Measurements from ENCODE around the gene OLFML1.

OLFML1 gene

DNA sequence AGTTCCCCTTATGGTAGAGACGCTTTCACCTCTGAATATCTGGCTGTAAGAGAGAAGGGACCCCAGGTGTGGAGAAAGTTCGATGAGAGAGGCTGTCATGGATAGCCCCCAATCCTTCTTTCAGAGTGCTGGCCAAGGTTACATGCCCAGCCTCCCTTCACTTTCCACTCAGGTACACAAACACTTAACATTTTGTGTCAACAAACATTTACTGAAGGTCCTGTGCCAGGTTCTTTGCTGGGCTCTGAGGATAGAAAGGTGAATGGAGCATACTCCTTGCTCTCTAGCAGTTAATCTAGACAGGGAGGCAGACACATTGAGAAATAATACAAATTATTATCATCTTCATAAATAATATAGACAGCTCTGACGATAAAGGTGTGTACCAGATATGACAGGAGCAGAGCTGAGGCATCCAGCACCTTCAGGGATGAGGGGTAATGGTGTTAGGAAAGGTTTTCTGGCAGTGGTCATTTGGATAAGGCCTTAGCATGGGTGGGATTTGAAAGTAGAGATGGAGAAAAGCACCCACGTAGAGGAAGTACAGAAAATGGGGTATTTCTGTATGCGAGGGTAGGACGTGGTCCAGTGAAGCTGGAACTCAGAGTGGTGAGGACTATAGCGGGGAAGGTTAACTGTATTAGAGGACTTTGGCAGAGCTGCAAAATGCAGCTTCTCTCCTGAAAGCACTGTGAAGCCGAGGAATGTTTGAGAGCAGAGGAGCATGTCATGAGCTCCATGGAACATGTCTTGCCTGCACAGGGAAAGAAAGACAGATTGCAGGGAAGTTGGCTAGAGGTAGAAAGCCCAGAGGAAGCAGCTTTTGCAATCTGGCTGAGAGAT is 48.1 kb downstream of the OLFML1 start:
- peak overlapping the region; percentile 52 for H3K27ac ChIP-seq
- no peak for TF ChIP-seq CTCF (conservative IDR thresholded peaks at IDR 0.05)
- TF ChIP-seq ZFX (IDR thresholded peaks at IDR 0.05), result no peak

- peak overlapping the region; percentile 52 for H3K27ac ChIP-seq
Observed at GRCh38 chr11:7534042-7534378, 48.7 kb downstream of the OLFML1 start.

DNA sequence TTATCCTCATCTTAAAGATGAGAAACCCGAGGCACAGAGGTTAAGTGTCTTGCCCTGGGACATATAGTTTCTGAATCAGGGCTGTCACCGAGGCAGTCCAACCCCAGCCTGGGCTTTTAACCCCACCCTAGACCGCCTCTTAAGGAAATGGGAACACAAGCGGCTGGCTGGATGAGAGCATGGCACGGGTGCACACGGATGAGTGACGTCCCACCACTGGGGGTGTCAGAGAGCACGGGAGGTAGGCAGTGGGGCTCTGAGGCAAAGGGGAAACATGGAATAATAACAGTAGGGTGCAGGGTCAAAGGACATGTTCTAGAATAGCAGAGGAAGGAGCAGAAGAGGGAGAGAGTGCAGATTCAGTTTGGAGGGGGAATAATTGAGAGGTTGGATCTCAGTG is 50.8 kb downstream of the OLFML1 start:
- H3K27ac ChIP-seq, result peak overlapping the region; percentile 96
- TF ChIP-seq ZFX (IDR thresholded peaks at IDR 0.05), result no peak
- no peak for TF ChIP-seq CTCF (conservative IDR thresholded peaks at IDR 0.05)

More at GRCh38 chr11:7534042-7534378, 48.7 kb downstream of the OLFML1 start:
- TF ChIP-seq CTCF (conservative IDR thresholded peaks at IDR 0.05) (no peak), ZFX (IDR thresholded peaks at IDR 0.05) (no peak)

DNA sequence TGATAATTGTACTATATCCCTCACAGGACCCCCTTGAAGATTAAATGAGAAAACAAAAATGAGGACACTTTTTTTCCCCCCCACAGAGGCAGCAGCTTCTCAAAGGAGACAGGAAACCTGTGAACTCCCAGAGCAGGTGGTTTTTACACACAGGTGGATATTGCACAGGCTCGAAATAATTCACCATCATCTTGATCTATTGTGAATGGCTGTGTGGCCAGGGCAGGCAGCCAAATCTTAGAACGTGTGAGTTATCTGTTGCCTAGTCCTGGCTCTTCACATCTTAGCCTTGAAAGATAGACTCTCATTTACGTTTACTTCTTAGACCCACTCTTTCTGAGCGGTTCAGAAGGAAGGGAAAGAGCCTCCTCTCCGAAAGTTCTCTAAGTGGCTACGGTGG is 52.0 kb downstream of the OLFML1 start:
- peak overlapping the region; percentile 96 for H3K27ac ChIP-seq
- TF ChIP-seq ZFX (IDR thresholded peaks at IDR 0.05) (no peak), CTCF (conservative IDR thresholded peaks at IDR 0.05) (no peak)

DNA sequence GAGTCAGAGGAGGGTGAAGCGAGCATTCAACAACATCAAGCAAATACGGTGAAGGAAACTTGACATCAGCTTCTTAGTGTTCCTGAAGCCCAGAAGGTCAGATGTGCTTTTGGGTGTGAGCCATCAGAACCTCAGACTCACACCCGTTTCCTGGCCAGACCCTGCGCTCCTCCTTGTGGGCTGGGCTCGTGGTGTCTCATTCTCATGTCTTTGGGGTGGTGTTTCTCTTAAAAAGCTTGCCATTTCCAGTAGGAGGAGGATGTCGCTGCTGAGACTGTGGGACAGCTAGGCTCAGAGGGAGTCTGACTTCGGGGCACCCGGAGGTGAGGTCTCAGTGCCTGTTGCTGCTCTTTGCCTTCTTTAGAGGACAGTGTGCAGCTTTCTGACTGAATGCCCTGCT is 52.7 kb downstream of the OLFML1 start:
- H3K27ac ChIP-seq, result peak overlapping the region; percentile 96
- TF ChIP-seq ZFX (IDR thresholded peaks at IDR 0.05), result no peak
- no peak; the same call in 1 of the 2 replicates for TF ChIP-seq CTCF (conservative IDR thresholded peaks at IDR 0.05)

DNA sequence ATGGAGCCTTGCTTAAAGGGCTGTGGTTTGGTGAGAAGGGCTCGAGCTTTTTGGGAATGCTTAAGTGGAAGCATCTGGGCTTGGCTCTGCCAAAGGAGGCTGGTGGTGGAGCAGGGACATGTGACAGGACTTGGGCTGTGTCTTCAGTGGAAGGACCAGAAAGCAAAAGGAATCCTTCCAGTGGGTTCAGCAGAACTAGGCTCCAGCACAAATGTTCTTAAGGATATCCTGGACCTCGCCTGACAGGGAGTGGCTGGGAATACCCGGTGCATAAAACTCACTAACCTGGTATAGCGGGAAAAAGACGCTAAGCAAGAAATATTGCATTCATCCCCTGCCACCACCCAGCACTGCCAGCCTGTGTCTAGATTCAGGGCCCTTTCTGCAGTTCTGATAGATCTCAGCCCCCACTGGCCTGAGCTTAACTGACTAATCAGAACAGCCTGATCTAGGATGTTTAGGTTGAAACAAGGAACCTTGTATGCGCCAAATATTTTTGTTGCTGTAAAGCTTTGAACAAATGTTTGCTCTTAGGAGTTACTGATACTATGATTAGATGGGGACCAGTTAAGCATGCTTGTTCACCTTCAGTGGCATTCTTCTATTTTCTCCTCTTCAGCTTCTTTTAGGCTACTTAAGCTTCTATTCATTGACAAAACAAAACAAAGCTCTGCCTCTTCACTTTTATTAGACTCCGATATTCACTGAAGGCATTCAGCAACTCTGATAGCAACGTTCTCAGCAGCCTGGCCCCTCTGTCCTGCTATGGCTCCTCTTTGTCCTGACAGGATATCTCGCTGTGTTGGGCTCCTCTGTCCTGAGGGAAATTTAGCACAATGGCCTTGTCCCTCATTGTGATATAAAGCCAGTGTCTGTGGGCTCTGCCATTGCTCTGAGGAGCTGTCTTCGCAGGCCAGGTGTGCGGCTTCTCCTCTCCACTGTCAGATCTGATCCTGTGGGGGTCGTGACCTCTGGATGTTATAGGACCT is 53.5 kb downstream of the OLFML1 start:
- TF ChIP-seq CTCF (conservative IDR thresholded peaks at IDR 0.05) (0 out of 2 replicates have a peak, but pooled peaks have one; percentile 4), ZFX (IDR thresholded peaks at IDR 0.05) (no peak)
- peak overlapping the region; percentile 96 for H3K27ac ChIP-seq

Measured in C4-2B (cell line).